H1 (cell line): ENCODE data around the gene PPM1D. TPM values are rescaled to one million over a fixed set of nuclear protein-coding genes. Genes with fewer than 3 reads are reported as not detected.

Experiments used
- SIN3A ChIP-seq, 2 experiments: IDR thresholded peaks in 1 of 2; conservative IDR thresholded peaks in 1 of 2; 2 replicates each; pipeline ENCODE4 v1.6.1; 2011 to 2012; ENCODE audit warnings: low read length in 2 of 2, improper control_type of control experiment in 1 of 2, low read depth in 1 of 2, mild to moderate bottlenecking in 1 of 2
- polyA plus RNA-seq, 7 experiments: library from polyadenylated mRNA; depleted of rRNA in 3 of 7; stranded (reverse) in 5 of 7; unstranded in 2 of 7; fragments of >200 nt in 5 of 7; fragments of 200-250 nt in 2 of 7; gene quantifications; 1 replicate in 5 of 7; 2 replicates in 1 of 7; 4 replicates in 1 of 7; pipeline versions ENCODE4 v1.2.1 to v1.2.3, GENCODE V29; 2011 to 2013; ENCODE audit warnings: missing spikeins in 2 of 7, mixed read lengths in 2 of 7
- total RNA-seq: library from RNA; stranded (reverse); fragmentation: NEBNext Ultra II Directional; extraction: Animal tissue kit (Norgen Biotek cat#: 25700); gene quantifications from 2 replicates; pipeline ENCODE4 v1.2.1, GENCODE V29; 2021

The PPM1D gene
- total and polyA plus RNA-seq, 2 of the 8 experiments (the other 6 are each of a cell fraction or from before 2014, with no cell fraction given) = 5.0 to 16.7 TPM

GRCh38 chr17:60631119-60631518 is 31.1 kb downstream of the PPM1D start (continued):
- TF ChIP-seq SIN3A (conservative IDR thresholded peaks at IDR 0.05 in 1 of 2, IDR thresholded peaks at IDR 0.05 in 1 of 2; ENCODE audit: low read depth in 1 of 2, low read length in 2 of 2) = no peak
